A549 (cell line): ENCODE measurements around the gene NFAM1. TPM values are rescaled to one million over a fixed set of nuclear protein-coding genes. Genes with fewer than 3 reads are reported as not detected.

Experiments
- ATAC-seq, 2 experiments: fragments of 200-7000 bp in 1 of 2; fragments of >200 bp in 1 of 2; cut with Nextera tagmentation in 1 of 2; cut with Tn5 transposase in 1 of 2; 3 replicates each; pipeline versions ENCODE4 v1.8.0 to v1.9.1; 2018 to 2020; ENCODE audit warnings: mild to moderate bottlenecking in 1 of 2, moderate library complexity in 1 of 2
- CTCF ChIA-PET: fragments of 300-600 bp; sonication (Branson Sonifier 250); formaldehyde crosslinking; extraction: SDS; loops from one replicate; lab custom pipeline; 2021; ENCODE audit warnings: antibody characterized with exemption, inconsistent platforms; lab: Yijun Ruan, JAX
- POLR2A ChIA-PET: fragments of 350-600 bp; formaldehyde crosslinking; extraction: SDS; loops from one replicate; lab custom pipeline; 2021; ENCODE audit warnings: antibody characterized with exemption, inconsistent platforms; lab: Yijun Ruan, JAX
- DNase-seq, 2 experiments: peaks; one replicate each; pipeline versions ENCODE4 v3.0.0 to v3.0.0-alpha.2; 2011 to 2016; ENCODE audit warnings: low read depth in 1 of 2, low spot score in 1 of 2
- FAIRE-seq: peaks from 2 replicates; lab custom pipeline; 2011; peaks lifted over from hg19 to GRCh38; lab: Jason Lieb, UNC
- H3K27ac ChIP-seq, 2 experiments: fragments of >200 bp; sonication (Bioruptor Twin); formaldehyde crosslinking; 3 replicates each; pipeline ENCODE4 v1.5.1; 2016 to 2017
- H3K4me1 ChIP-seq: fragments of >200 bp; sonication (Bioruptor Twin); formaldehyde crosslinking; 3 replicates; pipeline ENCODE4 v1.6.1; 2016
- H3K4me2 ChIP-seq: fragments of >200 bp; sonication (Bioruptor Twin); formaldehyde crosslinking; 3 replicates; pipeline ENCODE4 v1.6.1; 2016
- H3K4me3 ChIP-seq: fragments of >200 bp; sonication (Bioruptor Twin); formaldehyde crosslinking; 3 replicates; pipeline ENCODE4 v1.5.1; 2016
- H3K9me3 ChIP-seq: fragments of >200 bp; sonication (Bioruptor Twin); formaldehyde crosslinking; 3 replicates; pipeline ENCODE4 v1.6.1; 2016
- CBX2 ChIP-seq: fragments of 200-600 bp; sonication (generic); IDR thresholded peaks from 2 replicates; pipeline ENCODE4 v1.6.1; 2016; ENCODE audit warnings: low read depth, mild to moderate bottlenecking, borderline replicate concordance
- CTCF ChIP-seq: fragments of >200 bp; sonication (Bioruptor Twin); formaldehyde crosslinking; IDR thresholded peaks from 3 replicates; pipeline ENCODE4 v1.5.1; 2016
- EP300 ChIP-seq, 2 experiments: fragments of >200 bp; sonication (Bioruptor Twin); formaldehyde crosslinking; IDR thresholded peaks; 2 replicates in 1 of 2; 3 replicates in 1 of 2; pipeline ENCODE4 v1.6.1; 2016 to 2017
- ESRRA ChIP-seq: fragments of 150-350 bp; IDR thresholded peaks from 2 replicates; pipeline ENCODE4 v1.6.1; 2014; ENCODE audit warnings: mild to moderate bottlenecking, low read length, borderline replicate concordance
- GATA3 ChIP-seq: IDR thresholded peaks from 2 replicates; pipeline ENCODE4 v1.6.1; 2012; ENCODE audit warnings: borderline replicate concordance
- HES2 ChIP-seq: fragments of >200 bp; sonication (Bioruptor Twin); formaldehyde crosslinking; IDR thresholded peaks from 2 replicates; pipeline ENCODE4 v1.6.1; 2016
- HOXA7 ChIP-seq: fragments of 250-450 bp; sonication (Bioruptor Pico); IDR thresholded peaks from 2 replicates; pipeline ENCODE4 v1.5.0; 2020; ENCODE audit warnings: mild to moderate bottlenecking, moderate library complexity
- HOXB13 ChIP-seq: fragments of 250-450 bp; sonication (Bioruptor Pico); IDR thresholded peaks from 2 replicates; pipeline ENCODE4 v1.5.0; 2020; ENCODE audit warnings: low read depth, mild to moderate bottlenecking, moderate library complexity
- KDM1A ChIP-seq: fragments of 200-600 bp; sonication (generic); IDR thresholded peaks from 2 replicates; pipeline ENCODE4 v1.6.1; 2016; ENCODE audit warnings: low read depth, mild to moderate bottlenecking
- KDM5A ChIP-seq: fragments of 200-600 bp; sonication (generic); IDR thresholded peaks from 2 replicates; pipeline ENCODE4 v1.6.1; 2016; ENCODE audit warnings: antibody characterized with exemption, mild to moderate bottlenecking
- MAFK ChIP-seq: fragments of 450-650 bp; IDR thresholded peaks from 2 replicates; pipeline ENCODE4 v1.6.1; 2014; ENCODE audit not compliant: partially characterized antibody
- MAZ ChIP-seq: fragments of 150-350 bp; IDR thresholded peaks from 2 replicates; pipeline ENCODE4 v1.6.1; 2014; ENCODE audit warnings: antibody characterized with exemption, low read depth, low read length, borderline replicate concordance
- NR3C1 ChIP-seq: fragments of >200 bp; sonication (Bioruptor Twin); formaldehyde crosslinking; IDR thresholded peaks from 3 replicates; pipeline ENCODE4 v1.6.1; 2017
- PHF8 ChIP-seq: fragments of 200-600 bp; sonication (generic); IDR thresholded peaks from 2 replicates; pipeline ENCODE4 v1.6.1; 2016; ENCODE audit warnings: low read depth, mild to moderate bottlenecking, antibody characterized with exemption, moderate library complexity, borderline replicate concordance
- POLR2A ChIP-seq: IDR thresholded peaks from 2 replicates; pipeline ENCODE4 v1.6.1; 2012; ENCODE audit warnings: mild to moderate bottlenecking, low read length
- POLR2AphosphoS2 ChIP-seq: conservative IDR thresholded peaks from 2 replicates; pipeline ENCODE4 v1.6.1; 2012; ENCODE audit warnings: low read length, improper control_type of control experiment, inconsistent platforms
- RAD21 ChIP-seq, 2 experiments: fragments of >200 bp in 1 of 2; sonication (Bioruptor Twin) in 1 of 2; formaldehyde crosslinking in 1 of 2; IDR thresholded peaks in 1 of 2; conservative IDR thresholded peaks in 1 of 2; 2 replicates in 1 of 2; 3 replicates in 1 of 2; pipeline ENCODE4 v1.6.1; 2012 to 2018; ENCODE audit warnings: inconsistent platforms in 1 of 2
- RFX5 ChIP-seq: fragments of 450-650 bp; IDR thresholded peaks from 2 replicates; pipeline ENCODE4 v1.7.1; 2014; ENCODE audit warnings: antibody characterized with exemption, mild to moderate bottlenecking, moderate library complexity
- RNF2 ChIP-seq: fragments of 200-600 bp; sonication (generic); IDR thresholded peaks from 2 replicates; pipeline ENCODE4 v1.6.1; 2016; ENCODE audit warnings: low read depth, mild to moderate bottlenecking, antibody characterized with exemption, moderate library complexity, borderline replicate concordance
- TP53 ChIP-seq: fragments of 250-450 bp; sonication (Bioruptor Pico); IDR thresholded peaks from 2 replicates; pipeline ENCODE4 v1.5.0; 2021; ENCODE audit warnings: mild to moderate bottlenecking, moderate library complexity
- ZC3H11A ChIP-seq: fragments of 450-650 bp; IDR thresholded peaks from 2 replicates; pipeline ENCODE4 v1.6.1; 2014; ENCODE audit warnings: antibody characterized with exemption, mild to moderate bottlenecking
- ZNF302 ChIP-seq: fragments of 250-450 bp; sonication (Bioruptor Pico); IDR thresholded peaks from 2 replicates; pipeline ENCODE4 v1.9.0; 2021; ENCODE audit warnings: inconsistent platforms, mild to moderate bottlenecking, moderate library complexity
- WGBS: methylation state at CpG from one replicate; pipeline ENCODE4 v1.1.6; 2017; ENCODE audit errors: missing lambda C conversion rate; 5-methylcytosine and 5-hydroxymethylcytosine counted together
- polyA plus RNA-seq, 4 experiments: library from polyadenylated mRNA; depleted of rRNA in 3 of 4; stranded (reverse); fragments of >200 nt; fragmentation: RNase III in 1 of 4; extraction: RNeasy Plus Mini Kit Qiagen cat#74134 plus additional on column Dnase treatment in 1 of 4; gene quantifications; 2 replicates in 3 of 4; 3 replicates in 1 of 4; pipeline ENCODE4 v1.2.3, GENCODE V29; 2011 to 2017
- TF ChIP-seq, protein P1 (sequence below): fragments of 150-350 bp; IDR thresholded peaks from 2 replicates; pipeline ENCODE4 v1.6.1; 2014; ENCODE audit warnings: low read depth, mild to moderate bottlenecking, low read length
- TF ChIP-seq, protein P2 (sequence below): IDR thresholded peaks from 2 replicates; pipeline ENCODE4 v1.6.1; 2012
- TF ChIP-seq, protein P3 (sequence below): fragments of 200-600 bp; sonication (generic); IDR thresholded peaks from 2 replicates; pipeline ENCODE4 v1.6.1; 2016; ENCODE audit warnings: antibody characterized with exemption, mild to moderate bottlenecking, moderate library complexity
- TF ChIP-seq, protein P4 (sequence below): fragments of 250-450 bp; sonication (Bioruptor Pico); IDR thresholded peaks from 2 replicates; pipeline ENCODE4 v1.5.0; 2021; ENCODE audit warnings: mild to moderate bottlenecking, moderate library complexity, borderline replicate concordance
- TF ChIP-seq, protein P5 (sequence below): fragments of 450-650 bp; IDR thresholded peaks from 2 replicates; pipeline ENCODE4 v1.6.1; 2014; ENCODE audit warnings: antibody characterized with exemption

The NFAM1 gene
- polyA plus RNA-seq, 2 of the 4 experiments (the other 2 are of a cell fraction): not detected

DNA sequence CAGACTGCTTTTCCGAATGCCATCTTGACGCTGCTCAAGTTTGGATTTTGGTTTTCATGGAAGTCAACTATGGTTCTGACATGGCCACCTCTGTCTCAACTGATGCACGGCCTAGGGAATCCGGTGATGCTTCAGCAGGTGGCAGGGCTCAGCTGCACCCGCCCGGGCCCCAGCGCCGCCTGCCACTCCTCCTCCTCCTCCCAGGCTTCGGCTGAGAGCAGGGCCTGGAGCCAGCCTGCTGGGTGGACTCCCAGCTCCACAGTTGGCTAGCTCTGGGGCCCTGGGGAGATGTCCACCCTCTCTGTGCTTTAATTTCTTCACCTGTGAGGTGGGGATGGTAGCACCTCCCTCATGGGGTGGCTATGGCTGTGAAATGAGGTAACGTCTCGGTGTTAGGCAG, 20.3 kb upstream of the NFAM1 start:
- no peak overlapping the region for H3K4me3 ChIP-seq
- no peaks in the 10 kb centered on the region for H3K9me3 ChIP-seq
- ATAC-seq (0 out of 6 replicates have a peak, but pooled peaks of 1 of the 2 experiments have one; percentile 24), DNase-seq (no peak), FAIRE-seq (no peak)
- WGBS: 92% methylated on average over 3 of the region's 11 CpGs
- no peaks in the 10 kb centered on the region for H3K4me1 ChIP-seq
- ChIA-PET CTCF (interaction anchor here (1.1 to 1.5 kb wide), 2 partner anchors 8 to 283 kb away, joined by 3 to 10 read pairs; no protein-coding TSS in a partner anchor), POLR2A (no interaction called here)
- H3K4me2 ChIP-seq: no peak overlapping the region
- no peak for TF ChIP-seq GATA3
- TF ChIP-seq POLR2A: no peak
- TF ChIP-seq CTCF: no peak
- TF ChIP-seq HES2: no peak
- TF ChIP-seq MAFK: no peak
- TF ChIP-seq, protein P1, sequence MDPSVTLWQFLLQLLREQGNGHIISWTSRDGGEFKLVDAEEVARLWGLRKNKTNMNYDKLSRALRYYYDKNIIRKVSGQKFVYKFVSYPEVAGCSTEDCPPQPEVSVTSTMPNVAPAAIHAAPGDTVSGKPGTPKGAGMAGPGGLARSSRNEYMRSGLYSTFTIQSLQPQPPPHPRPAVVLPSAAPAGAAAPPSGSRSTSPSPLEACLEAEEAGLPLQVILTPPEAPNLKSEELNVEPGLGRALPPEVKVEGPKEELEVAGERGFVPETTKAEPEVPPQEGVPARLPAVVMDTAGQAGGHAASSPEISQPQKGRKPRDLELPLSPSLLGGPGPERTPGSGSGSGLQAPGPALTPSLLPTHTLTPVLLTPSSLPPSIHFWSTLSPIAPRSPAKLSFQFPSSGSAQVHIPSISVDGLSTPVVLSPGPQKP: no peak
- no peak for TF ChIP-seq RNF2
- no peak for TF ChIP-seq RAD21 (conservative IDR thresholded peaks at IDR 0.05 in 1 of 2, IDR thresholded peaks at IDR 0.05 in 1 of 2)
- TF ChIP-seq, protein P2, sequence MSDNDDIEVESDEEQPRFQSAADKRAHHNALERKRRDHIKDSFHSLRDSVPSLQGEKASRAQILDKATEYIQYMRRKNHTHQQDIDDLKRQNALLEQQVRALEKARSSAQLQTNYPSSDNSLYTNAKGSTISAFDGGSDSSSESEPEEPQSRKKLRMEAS: no peak
- no peak for TF ChIP-seq ZC3H11A
- TF ChIP-seq NR3C1: no peak
- no peak for TF ChIP-seq TP53
- no peak for TF ChIP-seq KDM5A
- TF ChIP-seq CBX2: no peak
- TF ChIP-seq POLR2AphosphoS2: no peak
- TF ChIP-seq, protein P3, sequence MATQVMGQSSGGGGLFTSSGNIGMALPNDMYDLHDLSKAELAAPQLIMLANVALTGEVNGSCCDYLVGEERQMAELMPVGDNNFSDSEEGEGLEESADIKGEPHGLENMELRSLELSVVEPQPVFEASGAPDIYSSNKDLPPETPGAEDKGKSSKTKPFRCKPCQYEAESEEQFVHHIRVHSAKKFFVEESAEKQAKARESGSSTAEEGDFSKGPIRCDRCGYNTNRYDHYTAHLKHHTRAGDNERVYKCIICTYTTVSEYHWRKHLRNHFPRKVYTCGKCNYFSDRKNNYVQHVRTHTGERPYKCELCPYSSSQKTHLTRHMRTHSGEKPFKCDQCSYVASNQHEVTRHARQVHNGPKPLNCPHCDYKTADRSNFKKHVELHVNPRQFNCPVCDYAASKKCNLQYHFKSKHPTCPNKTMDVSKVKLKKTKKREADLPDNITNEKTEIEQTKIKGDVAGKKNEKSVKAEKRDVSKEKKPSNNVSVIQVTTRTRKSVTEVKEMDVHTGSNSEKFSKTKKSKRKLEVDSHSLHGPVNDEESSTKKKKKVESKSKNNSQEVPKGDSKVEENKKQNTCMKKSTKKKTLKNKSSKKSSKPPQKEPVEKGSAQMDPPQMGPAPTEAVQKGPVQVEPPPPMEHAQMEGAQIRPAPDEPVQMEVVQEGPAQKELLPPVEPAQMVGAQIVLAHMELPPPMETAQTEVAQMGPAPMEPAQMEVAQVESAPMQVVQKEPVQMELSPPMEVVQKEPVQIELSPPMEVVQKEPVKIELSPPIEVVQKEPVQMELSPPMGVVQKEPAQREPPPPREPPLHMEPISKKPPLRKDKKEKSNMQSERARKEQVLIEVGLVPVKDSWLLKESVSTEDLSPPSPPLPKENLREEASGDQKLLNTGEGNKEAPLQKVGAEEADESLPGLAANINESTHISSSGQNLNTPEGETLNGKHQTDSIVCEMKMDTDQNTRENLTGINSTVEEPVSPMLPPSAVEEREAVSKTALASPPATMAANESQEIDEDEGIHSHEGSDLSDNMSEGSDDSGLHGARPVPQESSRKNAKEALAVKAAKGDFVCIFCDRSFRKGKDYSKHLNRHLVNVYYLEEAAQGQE: no peak
- no peak for TF ChIP-seq RFX5
- no peak for TF ChIP-seq MAZ
- no peak overlapping the region for H3K27ac ChIP-seq

GRCh38 chr22:42451499-42452145, 19.4 kb upstream of the NFAM1 start:
- POLR2A ChIA-PET: no interaction called here
- FAIRE-seq: no peak
- TF ChIP-seq HOXB13 (CRISPR knock-in tag): no peak
- no peak for TF ChIP-seq GATA3
- no peak for TF ChIP-seq KDM1A
- TF ChIP-seq EP300 (IDR thresholded peaks at IDR 0.05): no peak
- TF ChIP-seq ZC3H11A: no peak
- no peak for TF ChIP-seq POLR2AphosphoS2
- TF ChIP-seq ZNF302: no peak
- TF ChIP-seq POLR2A: no peak
- no peak for TF ChIP-seq PHF8
- no peak for TF ChIP-seq KDM5A
- no peak for TF ChIP-seq HOXA7
- no peak for TF ChIP-seq RAD21 (conservative IDR thresholded peaks at IDR 0.05 in 1 of 2, IDR thresholded peaks at IDR 0.05 in 1 of 2)
- TF ChIP-seq, protein P4, sequence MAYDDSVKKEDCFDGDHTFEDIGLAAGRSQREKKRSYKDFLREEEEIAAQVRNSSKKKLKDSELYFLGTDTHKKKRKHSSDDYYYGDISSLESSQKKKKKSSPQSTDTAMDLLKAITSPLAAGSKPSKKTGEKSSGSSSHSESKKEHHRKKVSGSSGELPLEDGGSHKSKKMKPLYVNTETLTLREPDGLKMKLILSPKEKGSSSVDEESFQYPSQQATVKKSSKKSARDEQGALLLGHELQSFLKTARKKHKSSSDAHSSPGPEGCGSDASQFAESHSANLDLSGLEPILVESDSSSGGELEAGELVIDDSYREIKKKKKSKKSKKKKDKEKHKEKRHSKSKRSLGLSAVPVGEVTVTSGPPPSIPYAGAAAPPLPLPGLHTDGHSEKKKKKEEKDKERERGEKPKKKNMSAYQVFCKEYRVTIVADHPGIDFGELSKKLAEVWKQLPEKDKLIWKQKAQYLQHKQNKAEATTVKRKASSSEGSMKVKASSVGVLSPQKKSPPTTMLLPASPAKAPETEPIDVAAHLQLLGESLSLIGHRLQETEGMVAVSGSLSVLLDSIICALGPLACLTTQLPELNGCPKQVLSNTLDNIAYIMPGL (CRISPR knock-in tag): no peak
- TF ChIP-seq, protein P5, sequence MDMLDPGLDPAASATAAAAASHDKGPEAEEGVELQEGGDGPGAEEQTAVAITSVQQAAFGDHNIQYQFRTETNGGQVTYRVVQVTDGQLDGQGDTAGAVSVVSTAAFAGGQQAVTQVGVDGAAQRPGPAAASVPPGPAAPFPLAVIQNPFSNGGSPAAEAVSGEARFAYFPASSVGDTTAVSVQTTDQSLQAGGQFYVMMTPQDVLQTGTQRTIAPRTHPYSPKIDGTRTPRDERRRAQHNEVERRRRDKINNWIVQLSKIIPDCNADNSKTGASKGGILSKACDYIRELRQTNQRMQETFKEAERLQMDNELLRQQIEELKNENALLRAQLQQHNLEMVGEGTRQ: no peak
- TF ChIP-seq ESRRA: no peak

More at GRCh38 chr22:42451499-42452145, 19.4 kb upstream of the NFAM1 start:
- Histone ChIP-seq H3K9me3 (no peaks in the 10 kb centered on the region), H3K4me1 (no peaks in the 10 kb centered on the region), H3K4me2 (no peak overlapping the region), H3K27ac (no peak overlapping the region), H3K4me3 (no peak overlapping the region)
- no peak for DNase-seq
- no peak for ATAC-seq
- CTCF ChIA-PET: interaction anchor here (1.1 kb wide), 1 partner anchor 282 kb away, joined by 3 read pairs; no protein-coding TSS in a partner anchor
- WGBS: 40% methylated on average over 11 of the region's 11 CpGs
